HG03354 (cell line): ENCODE data around the gene CSAG3.

ENCODE experiments used
- ATAC-seq: cut with Tn5 transposase; IDR thresholded peaks from one replicate; pipeline ENCODE4 v1.9.1; 2021; ENCODE audit warnings: mild to moderate bottlenecking; ENCODE audit not compliant: unreplicated experiment, poor library complexity, severe bottlenecking

The CSAG3 gene

GRCh38 chrX:152798945-152799344 lies 39.9 kb downstream of the CSAG3 start:
- ATAC-seq = no peak

- no peak for ATAC-seq
These were observed 47.0 kb downstream of the CSAG3 start for GRCh38 chrX:152806035-152806434.
